Sigmoid colon (tissue), 4 donors: ENCODE results near the gene CFAP45.

Experiments used
- EP300 ChIP-seq, 4 donors: sonication (generic); formaldehyde crosslinking; IDR thresholded peaks; one replicate each; pipeline ENCODE4 v1.6.1; 2017; ENCODE audit warnings: antibody characterized with exemption in 4 of 4
- POLR2A ChIP-seq, 2 donors: fragments of 450-650 bp; IDR thresholded peaks; one replicate each; pipeline ENCODE4 v1.6.1; 2016; ENCODE audit warnings: antibody characterized with exemption in 2 of 2, mild to moderate bottlenecking in 2 of 2, moderate library complexity in 2 of 2
- POLR2AphosphoS5 ChIP-seq, 4 donors: sonication (generic); formaldehyde crosslinking; IDR thresholded peaks; one replicate each; pipeline ENCODE4 v1.6.1; 2017; ENCODE audit warnings: antibody characterized with exemption in 4 of 4
- TF ChIP-seq, protein P1 (sequence below), 4 experiments: fragments of 450-650 bp in 3 of 4; fragments of 200-600 bp in 1 of 4; IDR thresholded peaks; one replicate each; pipeline ENCODE4 v1.5.1; 2016 to 2019; ENCODE audit warnings: antibody characterized with exemption in 4 of 4, mild to moderate bottlenecking in 3 of 4, moderate library complexity in 2 of 4

GRCh38 chr1:159855709-159856108 is 44.3 kb downstream of the CFAP45 start:
- TF ChIP-seq, protein P1, sequence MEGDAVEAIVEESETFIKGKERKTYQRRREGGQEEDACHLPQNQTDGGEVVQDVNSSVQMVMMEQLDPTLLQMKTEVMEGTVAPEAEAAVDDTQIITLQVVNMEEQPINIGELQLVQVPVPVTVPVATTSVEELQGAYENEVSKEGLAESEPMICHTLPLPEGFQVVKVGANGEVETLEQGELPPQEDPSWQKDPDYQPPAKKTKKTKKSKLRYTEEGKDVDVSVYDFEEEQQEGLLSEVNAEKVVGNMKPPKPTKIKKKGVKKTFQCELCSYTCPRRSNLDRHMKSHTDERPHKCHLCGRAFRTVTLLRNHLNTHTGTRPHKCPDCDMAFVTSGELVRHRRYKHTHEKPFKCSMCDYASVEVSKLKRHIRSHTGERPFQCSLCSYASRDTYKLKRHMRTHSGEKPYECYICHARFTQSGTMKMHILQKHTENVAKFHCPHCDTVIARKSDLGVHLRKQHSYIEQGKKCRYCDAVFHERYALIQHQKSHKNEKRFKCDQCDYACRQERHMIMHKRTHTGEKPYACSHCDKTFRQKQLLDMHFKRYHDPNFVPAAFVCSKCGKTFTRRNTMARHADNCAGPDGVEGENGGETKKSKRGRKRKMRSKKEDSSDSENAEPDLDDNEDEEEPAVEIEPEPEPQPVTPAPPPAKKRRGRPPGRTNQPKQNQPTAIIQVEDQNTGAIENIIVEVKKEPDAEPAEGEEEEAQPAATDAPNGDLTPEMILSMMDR (IDR thresholded peaks at IDR 0.05): no peak
- TF ChIP-seq EP300 (IDR thresholded peaks at IDR 0.05) (no peak), POLR2A (IDR thresholded peaks at IDR 0.05) (no peak), POLR2AphosphoS5 (IDR thresholded peaks at IDR 0.05) (no peak)
